HG02798 (cell line): ENCODE measurements around the gene PIWIL4.
"Not testable (repeated sequence)": the region's sequence is repeated elsewhere in the genome, so short reads cannot be mapped to it uniquely, and the experiment has no call there.

Experiments used
- ATAC-seq: cut with Tn5 transposase; IDR thresholded peaks from one replicate; pipeline ENCODE4 v1.9.1; 2021; ENCODE audit warnings: mild to moderate bottlenecking; ENCODE audit not compliant: unreplicated experiment, poor library complexity

The PIWIL4 gene

GRCh38 chr11:94629741-94630140 lies 62.6 kb downstream of the PIWIL4 start:
- no peak for ATAC-seq

GRCh38 chr11:94630221-94630620 lies 63.1 kb downstream of the PIWIL4 start:
- no peak for ATAC-seq

GRCh38 chr11:94632356-94632755 lies 65.2 kb downstream of the PIWIL4 start:
- ATAC-seq = no peak

- ATAC-seq = no peak
Measured at GRCh38 chr11:94635072-94635471, 67.9 kb downstream of the PIWIL4 start.

GRCh38 chr11:94636388-94636949 lies 69.3 kb downstream of the PIWIL4 start:
- ATAC-seq = no peak

GRCh38 chr11:94638301-94638901 lies 71.2 kb downstream of the PIWIL4 start:
- no peak for ATAC-seq

- ATAC-seq = no peak
Measured at GRCh38 chr11:94638902-94639373, 71.8 kb downstream of the PIWIL4 start.

- ATAC-seq = no peak
Measured at GRCh38 chr11:94639901-94640721, 72.9 kb downstream of the PIWIL4 start.

GRCh38 chr11:94641167-94641761 lies 74.1 kb downstream of the PIWIL4 start:
- ATAC-seq = no peak

GRCh38 chr11:94643186-94643585 lies 76.0 kb downstream of the PIWIL4 start:
- ATAC-seq = not testable (repeated sequence)

GRCh38 chr11:94647926-94648325 lies 80.8 kb downstream of the PIWIL4 start:
- no peak for ATAC-seq

GRCh38 chr11:94648789-94649188 lies 81.6 kb downstream of the PIWIL4 start:
- ATAC-seq = no peak

GRCh38 chr11:94649254-94649653 lies 82.1 kb downstream of the PIWIL4 start:
- no peak for ATAC-seq

GRCh38 chr11:94649964-94650623 lies 82.9 kb downstream of the PIWIL4 start:
- ATAC-seq = no peak

- no peak for ATAC-seq
Measured at GRCh38 chr11:94650756-94651155, 83.6 kb downstream of the PIWIL4 start.

GRCh38 chr11:94652735-94653284 lies 85.6 kb downstream of the PIWIL4 start:
- ATAC-seq = no peak

- no peak for ATAC-seq
Measured at GRCh38 chr11:94653561-94653960, 86.4 kb downstream of the PIWIL4 start.

GRCh38 chr11:94654201-94654600 lies 87.0 kb downstream of the PIWIL4 start:
- ATAC-seq = no peak

GRCh38 chr11:94655291-94655690 lies 88.1 kb downstream of the PIWIL4 start:
- ATAC-seq = no peak

- ATAC-seq = no peak
Measured at GRCh38 chr11:94655956-94656355, 88.8 kb downstream of the PIWIL4 start.
